SJCRH30 (cell line): ENCODE data around the gene ISG20. TPM values are rescaled to one million over a fixed set of nuclear protein-coding genes. Genes with fewer than 3 reads are reported as not detected.

Source experiments
- DNase-seq, 2 experiments: peaks; one replicate each; pipeline ENCODE4 v3.0.0-alpha.2; 2015 to 2020
- H3K27ac ChIP-seq: fragments of 250-450 bp; sonication (Bioruptor Pico); 2 replicates; pipeline ENCODE4 v1.5.1; 2020; ENCODE audit warnings: mild to moderate bottlenecking, moderate library complexity
- H3K27me3 ChIP-seq: fragments of 250-450 bp; sonication (Bioruptor Pico); 2 replicates; pipeline ENCODE4 v1.5.1; 2020; ENCODE audit warnings: mild to moderate bottlenecking, moderate library complexity
- H3K36me3 ChIP-seq: fragments of 250-450 bp; sonication (Bioruptor Pico); 2 replicates; pipeline ENCODE4 v1.5.1; 2020; ENCODE audit warnings: mild to moderate bottlenecking, moderate library complexity
- H3K4me1 ChIP-seq: fragments of 250-450 bp; sonication (Bioruptor Pico); 2 replicates; pipeline ENCODE4 v1.5.1; 2020; ENCODE audit warnings: mild to moderate bottlenecking, moderate library complexity
- H3K4me3 ChIP-seq: fragments of 250-450 bp; sonication (Bioruptor Pico); 2 replicates; pipeline ENCODE4 v1.5.1; 2020; ENCODE audit warnings: mild to moderate bottlenecking, moderate library complexity
- H3K9me3 ChIP-seq: fragments of 250-450 bp; sonication (Bioruptor Pico); replicated peaks from 2 replicates; pipeline ENCODE4 v1.5.1; 2020; ENCODE audit warnings: mild to moderate bottlenecking, moderate library complexity
- total RNA-seq: library from RNA; depleted of rRNA; stranded (reverse); fragments of >200 nt; shearing (Covaris generic); gene quantifications from 2 replicates; pipeline ENCODE4 v1.2.3, GENCODE V29; 2014

The ISG20 gene
- total RNA-seq, 1 experiment from 2014 or later = 0.97 TPM

- Histone ChIP-seq H3K27ac (no peak overlapping the region), H3K4me3 (no peak overlapping the region), H3K9me3 (no peaks in the 10 kb centered on the region), H3K27me3 (no peaks in the 10 kb centered on the region), H3K4me1 (no peaks in the 10 kb centered on the region), H3K36me3 (no peaks in the 10 kb centered on the region)
- DNase-seq = no peak
These were observed 12.4 kb downstream of the ISG20 start for GRCh38 chr15:88651136-88651732.

- H3K4me3 ChIP-seq = no peak overlapping the region
- H3K9me3 ChIP-seq = no peaks in the 10 kb centered on the region
- no peaks in the 10 kb centered on the region for H3K36me3 ChIP-seq
- H3K27ac ChIP-seq = no peak overlapping the region
- H3K4me1 ChIP-seq = no peaks in the 10 kb centered on the region
- no peaks in the 10 kb centered on the region for H3K27me3 ChIP-seq
- no peak for DNase-seq
These were observed 13.2 kb downstream of the ISG20 start for GRCh38 chr15:88651971-88652370.

- Histone ChIP-seq H3K27me3 (no peaks in the 10 kb centered on the region), H3K9me3 (no peaks in the 10 kb centered on the region), H3K27ac (no peak overlapping the region), H3K36me3 (no peaks in the 10 kb centered on the region), H3K4me1 (no peaks in the 10 kb centered on the region), H3K4me3 (no peak overlapping the region)
- DNase-seq = no peak
These were observed 13.8 kb downstream of the ISG20 start for GRCh38 chr15:88652456-88653199.

- Histone ChIP-seq H3K4me1 (no peaks in the 10 kb centered on the region), H3K36me3 (no peaks in the 10 kb centered on the region), H3K4me3 (no peak overlapping the region), H3K9me3 (no peaks in the 10 kb centered on the region), H3K27me3 (peaks cover 3% of the 10 kb centered on the region; the same call in 1 of the 2 replicates), H3K27ac (no peak overlapping the region)
- no peak for DNase-seq
These were observed 14.6 kb downstream of the ISG20 start for GRCh38 chr15:88653200-88654064.

- Histone ChIP-seq H3K36me3 (no peaks in the 10 kb centered on the region), H3K4me1 (no peaks in the 10 kb centered on the region), H3K27me3 (peaks cover 5% of the 10 kb centered on the region; the same call in 1 of the 2 replicates), H3K9me3 (no peaks in the 10 kb centered on the region), H3K27ac (no peak overlapping the region), H3K4me3 (no peak overlapping the region)
- no peak for DNase-seq
These were observed 15.8 kb downstream of the ISG20 start for GRCh38 chr15:88654430-88655102.

GRCh38 chr15:88655103-88655553, 16.3 kb downstream of the ISG20 start:
- DNase-seq = no peak

GRCh38 chr15:88655800-88656488, 17.1 kb downstream of the ISG20 start:
- no peak overlapping the region for H3K4me3 ChIP-seq
- no peaks in the 10 kb centered on the region; the same call in 1 of the 2 replicates for H3K4me1 ChIP-seq
- no peaks in the 10 kb centered on the region for H3K36me3 ChIP-seq
- no peaks in the 10 kb centered on the region for H3K9me3 ChIP-seq
- no peak overlapping the region for H3K27ac ChIP-seq
- DNase-seq = no peak
- H3K27me3 ChIP-seq = peaks cover 5% of the 10 kb centered on the region; the same call in 1 of the 2 replicates

More at GRCh38 chr15:88655103-88655553, 16.3 kb downstream of the ISG20 start:
- no peaks in the 10 kb centered on the region for H3K9me3 ChIP-seq
- H3K36me3 ChIP-seq = no peaks in the 10 kb centered on the region
- H3K27ac ChIP-seq = no peak overlapping the region
- H3K4me1 ChIP-seq = no peaks in the 10 kb centered on the region
- H3K27me3 ChIP-seq = peaks cover 5% of the 10 kb centered on the region; the same call in 1 of the 2 replicates
- no peak overlapping the region for H3K4me3 ChIP-seq

GRCh38 chr15:88656760-88657221, 18.0 kb downstream of the ISG20 start:
- H3K9me3 ChIP-seq = no peaks in the 10 kb centered on the region
- no peak for DNase-seq
- H3K4me1 ChIP-seq = peaks cover 5% of the 10 kb centered on the region; the same call in 1 of the 2 replicates
- no peak overlapping the region for H3K4me3 ChIP-seq
- no peaks in the 10 kb centered on the region for H3K36me3 ChIP-seq
- H3K27ac ChIP-seq = no peak overlapping the region
- H3K27me3 ChIP-seq = peaks cover 5% of the 10 kb centered on the region; the same call in 1 of the 2 replicates

- H3K4me1 ChIP-seq = peaks cover 5% of the 10 kb centered on the region; the same call in 1 of the 2 replicates
- peak in 1 of 2 experiments; percentile 49 for DNase-seq
These were observed 18.7 kb downstream of the ISG20 start for GRCh38 chr15:88657326-88658069.

GRCh38 chr15:88658070-88658965, 19.5 kb downstream of the ISG20 start:
- no peak overlapping the region for H3K27ac ChIP-seq
- H3K9me3 ChIP-seq = no peaks in the 10 kb centered on the region; the same call in 1 of the 2 replicates
- peaks cover 5% of the 10 kb centered on the region; the same call in 1 of the 2 replicates for H3K27me3 ChIP-seq
- DNase-seq = no peak
- peaks cover 5% of the 10 kb centered on the region; the same call in 1 of the 2 replicates for H3K4me1 ChIP-seq
- H3K4me3 ChIP-seq = no peak overlapping the region
- no peaks in the 10 kb centered on the region for H3K36me3 ChIP-seq

More at GRCh38 chr15:88657326-88658069, 18.7 kb downstream of the ISG20 start:
- Histone ChIP-seq H3K36me3 (no peaks in the 10 kb centered on the region), H3K27me3 (peaks cover 5% of the 10 kb centered on the region; the same call in 1 of the 2 replicates), H3K9me3 (no peaks in the 10 kb centered on the region; the same call in 1 of the 2 replicates), H3K4me3 (no peak overlapping the region), H3K27ac (no peak overlapping the region)

GRCh38 chr15:88658972-88659931, 20.4 kb downstream of the ISG20 start:
- H3K4me1 ChIP-seq = peaks cover 5% of the 10 kb centered on the region; the same call in 1 of the 2 replicates
- no peak overlapping the region for H3K27ac ChIP-seq

More at GRCh38 chr15:88658972-88659931, 20.4 kb downstream of the ISG20 start:
- H3K27me3 ChIP-seq = peaks cover 5% of the 10 kb centered on the region; the same call in 1 of the 2 replicates
- H3K4me3 ChIP-seq = no peak overlapping the region
- no peaks in the 10 kb centered on the region; the same call in 1 of the 2 replicates for H3K9me3 ChIP-seq
- no peak for DNase-seq
- H3K36me3 ChIP-seq = no peaks in the 10 kb centered on the region
